Fibroblast of pulmonary artery (primary cell): ENCODE data around the gene AR.

Experiments used
- DNase-seq: peaks from one replicate; pipeline ENCODE4 v3.0.0-alpha.2; 2010; ENCODE audit warnings: low read depth
- H3K4me3 ChIP-seq: replicated peaks from 2 replicates; pipeline ENCODE4 v1.5.1; 2011; ENCODE audit warnings: low read depth, mild to moderate bottlenecking, control low read depth, low read length, moderate library complexity
- CTCF ChIP-seq: IDR thresholded peaks from 2 replicates; pipeline ENCODE4 v1.5.1; 2011; ENCODE audit warnings: mild to moderate bottlenecking, control low read depth, low read length, inconsistent platforms; ENCODE audit errors: missing control alignments

AR gene

GRCh38 chrX:67545893-67546495, 2.2 kb downstream of the AR start:
- peak overlapping the region; percentile 53 for H3K4me3 ChIP-seq
- TF ChIP-seq CTCF: no peak
- peak; percentile 13 for DNase-seq

- H3K4me3 ChIP-seq: peak overlapping the region; percentile 53
- no peak for TF ChIP-seq CTCF
- DNase-seq: no peak
These were observed 2.9 kb downstream of the AR start for GRCh38 chrX:67546496-67547423.

GRCh38 chrX:67555578-67556203, 11.9 kb downstream of the AR start:
- no peak overlapping the region for H3K4me3 ChIP-seq
- peak; percentile 60 for DNase-seq
- TF ChIP-seq CTCF: peak; percentile 83

- no peak overlapping the region for H3K4me3 ChIP-seq
- DNase-seq: no peak
- no peak for TF ChIP-seq CTCF
These were observed 14.4 kb downstream of the AR start for GRCh38 chrX:67558267-67558666.

GRCh38 chrX:67563469-67564448, 19.9 kb downstream of the AR start:
- no peak overlapping the region for H3K4me3 ChIP-seq
- DNase-seq: peak; percentile 71

More at GRCh38 chrX:67563469-67564448, 19.9 kb downstream of the AR start:
- TF ChIP-seq CTCF: no peak
